Measurements from ENCODE around the gene ADAM15. TPM values are rescaled to one million over a fixed set of nuclear protein-coding genes. Genes with fewer than 3 reads are reported as not detected.

ADAM15 gene
- total RNA-seq, 1 experiment from 2014 or later: 38.4 TPM

DNA sequence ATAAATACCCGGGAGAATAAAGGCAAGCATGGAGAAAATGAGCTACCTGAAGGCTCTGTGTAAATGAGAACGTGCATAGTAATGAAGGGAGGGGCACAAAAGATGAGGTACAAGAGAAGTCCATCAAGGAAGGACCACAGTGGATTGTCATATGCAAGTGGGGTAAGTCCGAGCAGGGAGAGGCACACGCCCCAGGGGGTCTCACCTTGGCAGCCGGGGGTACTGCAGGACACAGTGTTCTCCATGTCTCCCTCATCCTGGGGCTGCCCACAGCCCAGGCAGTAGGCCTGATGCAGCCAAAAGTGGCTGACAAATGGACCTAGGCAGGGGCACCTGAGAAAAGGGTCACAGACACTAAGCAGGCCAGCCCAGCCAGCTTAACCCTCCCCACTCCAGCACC lies 27.5 kb upstream of the ADAM15 start (continued):
- TF ChIP-seq, protein P1, sequence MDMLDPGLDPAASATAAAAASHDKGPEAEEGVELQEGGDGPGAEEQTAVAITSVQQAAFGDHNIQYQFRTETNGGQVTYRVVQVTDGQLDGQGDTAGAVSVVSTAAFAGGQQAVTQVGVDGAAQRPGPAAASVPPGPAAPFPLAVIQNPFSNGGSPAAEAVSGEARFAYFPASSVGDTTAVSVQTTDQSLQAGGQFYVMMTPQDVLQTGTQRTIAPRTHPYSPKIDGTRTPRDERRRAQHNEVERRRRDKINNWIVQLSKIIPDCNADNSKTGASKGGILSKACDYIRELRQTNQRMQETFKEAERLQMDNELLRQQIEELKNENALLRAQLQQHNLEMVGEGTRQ (CRISPR knock-in tag; IDR thresholded peaks at IDR 0.05): no peak
- no peak for TF ChIP-seq TCF7 (CRISPR knock-in tag; IDR thresholded peaks at IDR 0.05; ENCODE audit: low read depth)
- TF ChIP-seq NFATC4 (CRISPR knock-in tag; IDR thresholded peaks at IDR 0.05): no peak
- TF ChIP-seq, protein P2, sequence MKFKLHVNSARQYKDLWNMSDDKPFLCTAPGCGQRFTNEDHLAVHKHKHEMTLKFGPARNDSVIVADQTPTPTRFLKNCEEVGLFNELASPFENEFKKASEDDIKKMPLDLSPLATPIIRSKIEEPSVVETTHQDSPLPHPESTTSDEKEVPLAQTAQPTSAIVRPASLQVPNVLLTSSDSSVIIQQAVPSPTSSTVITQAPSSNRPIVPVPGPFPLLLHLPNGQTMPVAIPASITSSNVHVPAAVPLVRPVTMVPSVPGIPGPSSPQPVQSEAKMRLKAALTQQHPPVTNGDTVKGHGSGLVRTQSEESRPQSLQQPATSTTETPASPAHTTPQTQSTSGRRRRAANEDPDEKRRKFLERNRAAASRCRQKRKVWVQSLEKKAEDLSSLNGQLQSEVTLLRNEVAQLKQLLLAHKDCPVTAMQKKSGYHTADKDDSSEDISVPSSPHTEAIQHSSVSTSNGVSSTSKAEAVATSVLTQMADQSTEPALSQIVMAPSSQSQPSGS (CRISPR knock-in tag; IDR thresholded peaks at IDR 0.05; ENCODE audit: borderline replicate concordance, low read depth): no peak
- TF ChIP-seq NR3C1 (CRISPR knock-in tag; conservative IDR thresholded peaks at IDR 0.05; ENCODE audit: low read depth): no peak
- no peak for TF ChIP-seq RORB (CRISPR knock-in tag; IDR thresholded peaks at IDR 0.05)

DNA sequence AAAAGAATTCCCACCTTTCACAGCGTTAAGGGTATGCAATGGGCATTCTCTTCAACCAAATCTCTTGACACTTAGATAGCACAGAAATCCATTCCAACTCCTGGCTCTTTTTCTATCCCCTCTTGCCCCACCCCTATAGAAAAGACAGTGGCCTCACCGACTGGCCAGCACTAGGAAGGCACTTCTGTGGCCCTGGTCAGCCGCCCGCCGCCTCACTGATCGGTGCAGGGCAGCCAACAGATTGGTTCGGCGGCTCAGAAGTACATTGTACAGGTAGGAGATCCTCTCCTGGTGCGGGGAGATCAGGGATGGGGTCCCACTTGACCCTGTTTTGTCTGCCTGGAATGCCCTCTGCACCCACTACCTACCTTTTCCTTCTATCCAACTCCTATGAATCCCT lies 26.8 kb upstream of the ADAM15 start:
- DNase-seq (ENCODE audit: low spot score): no peak
- no peak overlapping the region for H3K27ac Mint-ChIP-seq
- POLR2A ChIA-PET: no interaction called here
- CTCF ChIA-PET: interaction anchor here (1.6 to 1.9 kb wide), 2 partner anchors 25 to 37 kb away, joined by 3 to 8 read pairs; no protein-coding TSS in a partner anchor
- no peak for ATAC-seq
- H3K9me3 Mint-ChIP-seq: no peaks in the 10 kb centered on the region
- no peaks in the 10 kb centered on the region for H3K36me3 Mint-ChIP-seq
- H3K4me3 Mint-ChIP-seq: no peak overlapping the region
- TF ChIP-seq, protein P3, sequence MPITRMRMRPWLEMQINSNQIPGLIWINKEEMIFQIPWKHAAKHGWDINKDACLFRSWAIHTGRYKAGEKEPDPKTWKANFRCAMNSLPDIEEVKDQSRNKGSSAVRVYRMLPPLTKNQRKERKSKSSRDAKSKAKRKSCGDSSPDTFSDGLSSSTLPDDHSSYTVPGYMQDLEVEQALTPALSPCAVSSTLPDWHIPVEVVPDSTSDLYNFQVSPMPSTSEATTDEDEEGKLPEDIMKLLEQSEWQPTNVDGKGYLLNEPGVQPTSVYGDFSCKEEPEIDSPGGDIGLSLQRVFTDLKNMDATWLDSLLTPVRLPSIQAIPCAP (CRISPR knock-in tag; IDR thresholded peaks at IDR 0.05): no peak
- TF ChIP-seq ZNF219 (CRISPR knock-in tag; IDR thresholded peaks at IDR 0.05; ENCODE audit: borderline replicate concordance) (no peak), ZNF416 (CRISPR knock-in tag; IDR thresholded peaks at IDR 0.05) (no peak), ESRRA (CRISPR knock-in tag; IDR thresholded peaks at IDR 0.05; ENCODE audit: borderline replicate concordance) (no peak), PRRX2 (CRISPR knock-in tag; IDR thresholded peaks at IDR 0.05) (no peak), FOXK1 (CRISPR knock-in tag; IDR thresholded peaks at IDR 0.05) (no peak)
- TF ChIP-seq, protein P4, sequence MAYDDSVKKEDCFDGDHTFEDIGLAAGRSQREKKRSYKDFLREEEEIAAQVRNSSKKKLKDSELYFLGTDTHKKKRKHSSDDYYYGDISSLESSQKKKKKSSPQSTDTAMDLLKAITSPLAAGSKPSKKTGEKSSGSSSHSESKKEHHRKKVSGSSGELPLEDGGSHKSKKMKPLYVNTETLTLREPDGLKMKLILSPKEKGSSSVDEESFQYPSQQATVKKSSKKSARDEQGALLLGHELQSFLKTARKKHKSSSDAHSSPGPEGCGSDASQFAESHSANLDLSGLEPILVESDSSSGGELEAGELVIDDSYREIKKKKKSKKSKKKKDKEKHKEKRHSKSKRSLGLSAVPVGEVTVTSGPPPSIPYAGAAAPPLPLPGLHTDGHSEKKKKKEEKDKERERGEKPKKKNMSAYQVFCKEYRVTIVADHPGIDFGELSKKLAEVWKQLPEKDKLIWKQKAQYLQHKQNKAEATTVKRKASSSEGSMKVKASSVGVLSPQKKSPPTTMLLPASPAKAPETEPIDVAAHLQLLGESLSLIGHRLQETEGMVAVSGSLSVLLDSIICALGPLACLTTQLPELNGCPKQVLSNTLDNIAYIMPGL (CRISPR knock-in tag; IDR thresholded peaks at IDR 0.05): no peak
- H3K27me3 Mint-ChIP-seq (ENCODE audit: low read depth): peaks cover 4% of the 10 kb centered on the region; the same call in 1 of the 2 replicates
- peaks cover 11% of the 10 kb centered on the region for H3K4me1 Mint-ChIP-seq

DNA sequence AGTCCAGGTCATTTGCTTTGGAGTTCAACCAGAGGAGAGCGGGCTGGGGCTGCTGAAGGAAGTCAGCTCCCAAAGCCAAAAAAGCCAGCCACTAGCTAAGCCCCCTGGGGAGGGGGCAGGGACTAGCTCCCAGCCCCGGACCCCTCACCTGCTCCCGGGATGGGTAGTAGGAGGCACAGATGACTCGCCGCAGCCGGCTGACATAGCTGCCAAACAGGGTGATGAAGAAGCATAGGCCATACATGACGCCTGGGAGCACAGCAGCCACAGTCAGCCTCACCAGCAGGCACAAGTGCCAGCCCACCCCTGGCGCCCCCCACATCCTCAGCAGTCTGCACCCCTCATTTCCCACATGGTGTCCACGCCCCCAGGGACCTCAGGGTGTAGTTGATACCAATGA lies 25.0 kb upstream of the ADAM15 start:
- Mint-ChIP-seq H3K4me1 (peaks cover 3% of the 10 kb centered on the region; the same call in 1 of the 2 replicates), H3K4me3 (no peak overlapping the region), H3K27ac (no peak overlapping the region), H3K27me3 (ENCODE audit: low read depth) (no peaks in the 10 kb centered on the region; the same call in 1 of the 2 replicates), H3K9me3 (no peaks in the 10 kb centered on the region), H3K36me3 (no peaks in the 10 kb centered on the region)
- CTCF ChIA-PET: interaction anchor here (1.0 to 2.6 kb wide), 5 partner anchors 9 to 35 kb away, joined by 3 to 13 read pairs (median 7); partner anchors contain the start of gene ADAM15
- no peak for DNase-seq (ENCODE audit: low spot score)
- TF ChIP-seq EMX1 (CRISPR knock-in tag; IDR thresholded peaks at IDR 0.05) (no peak), SOX15 (CRISPR knock-in tag; IDR thresholded peaks at IDR 0.05) (no peak), CREM (CRISPR knock-in tag; IDR thresholded peaks at IDR 0.05) (no peak), GTF2I (CRISPR knock-in tag; conservative IDR thresholded peaks at IDR 0.05) (no peak), HMGA2 (CRISPR knock-in tag; IDR thresholded peaks at IDR 0.05) (no peak), ZNF671 (CRISPR knock-in tag; IDR thresholded peaks at IDR 0.05) (no peak), JUN (CRISPR knock-in tag; IDR thresholded peaks at IDR 0.05) (no peak), ZBTB21 (CRISPR knock-in tag; IDR thresholded peaks at IDR 0.05; ENCODE audit: borderline replicate concordance) (no peak)
- TF ChIP-seq, protein P1 (CRISPR knock-in tag; IDR thresholded peaks at IDR 0.05): no peak
- TF ChIP-seq, protein P5, sequence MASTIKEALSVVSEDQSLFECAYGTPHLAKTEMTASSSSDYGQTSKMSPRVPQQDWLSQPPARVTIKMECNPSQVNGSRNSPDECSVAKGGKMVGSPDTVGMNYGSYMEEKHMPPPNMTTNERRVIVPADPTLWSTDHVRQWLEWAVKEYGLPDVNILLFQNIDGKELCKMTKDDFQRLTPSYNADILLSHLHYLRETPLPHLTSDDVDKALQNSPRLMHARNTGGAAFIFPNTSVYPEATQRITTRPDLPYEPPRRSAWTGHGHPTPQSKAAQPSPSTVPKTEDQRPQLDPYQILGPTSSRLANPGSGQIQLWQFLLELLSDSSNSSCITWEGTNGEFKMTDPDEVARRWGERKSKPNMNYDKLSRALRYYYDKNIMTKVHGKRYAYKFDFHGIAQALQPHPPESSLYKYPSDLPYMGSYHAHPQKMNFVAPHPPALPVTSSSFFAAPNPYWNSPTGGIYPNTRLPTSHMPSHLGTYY (CRISPR knock-in tag; IDR thresholded peaks at IDR 0.05): no peak
- TF ChIP-seq, protein P6, sequence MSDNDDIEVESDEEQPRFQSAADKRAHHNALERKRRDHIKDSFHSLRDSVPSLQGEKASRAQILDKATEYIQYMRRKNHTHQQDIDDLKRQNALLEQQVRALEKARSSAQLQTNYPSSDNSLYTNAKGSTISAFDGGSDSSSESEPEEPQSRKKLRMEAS (CRISPR knock-in tag; IDR thresholded peaks at IDR 0.05): no peak
- TF ChIP-seq, protein P7, sequence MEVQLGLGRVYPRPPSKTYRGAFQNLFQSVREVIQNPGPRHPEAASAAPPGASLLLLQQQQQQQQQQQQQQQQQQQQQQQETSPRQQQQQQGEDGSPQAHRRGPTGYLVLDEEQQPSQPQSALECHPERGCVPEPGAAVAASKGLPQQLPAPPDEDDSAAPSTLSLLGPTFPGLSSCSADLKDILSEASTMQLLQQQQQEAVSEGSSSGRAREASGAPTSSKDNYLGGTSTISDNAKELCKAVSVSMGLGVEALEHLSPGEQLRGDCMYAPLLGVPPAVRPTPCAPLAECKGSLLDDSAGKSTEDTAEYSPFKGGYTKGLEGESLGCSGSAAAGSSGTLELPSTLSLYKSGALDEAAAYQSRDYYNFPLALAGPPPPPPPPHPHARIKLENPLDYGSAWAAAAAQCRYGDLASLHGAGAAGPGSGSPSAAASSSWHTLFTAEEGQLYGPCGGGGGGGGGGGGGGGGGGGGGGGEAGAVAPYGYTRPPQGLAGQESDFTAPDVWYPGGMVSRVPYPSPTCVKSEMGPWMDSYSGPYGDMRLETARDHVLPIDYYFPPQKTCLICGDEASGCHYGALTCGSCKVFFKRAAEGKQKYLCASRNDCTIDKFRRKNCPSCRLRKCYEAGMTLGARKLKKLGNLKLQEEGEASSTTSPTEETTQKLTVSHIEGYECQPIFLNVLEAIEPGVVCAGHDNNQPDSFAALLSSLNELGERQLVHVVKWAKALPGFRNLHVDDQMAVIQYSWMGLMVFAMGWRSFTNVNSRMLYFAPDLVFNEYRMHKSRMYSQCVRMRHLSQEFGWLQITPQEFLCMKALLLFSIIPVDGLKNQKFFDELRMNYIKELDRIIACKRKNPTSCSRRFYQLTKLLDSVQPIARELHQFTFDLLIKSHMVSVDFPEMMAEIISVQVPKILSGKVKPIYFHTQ (CRISPR knock-in tag; IDR thresholded peaks at IDR 0.05): no peak
- ATAC-seq: no peak
- POLR2A ChIA-PET: no interaction called here

Data from WTC11 (cell line).